Right forelimb (tissue), 1 donor: Measurements from ENCODE around the gene ZNF777.

Source experiments
- DNase-seq: peaks from one replicate; pipeline ENCODE4 v3.0.0-alpha.2; 2018

The ZNF777 gene

GRCh38 chr7:149475121-149476045 is 14.5 kb upstream of the ZNF777 start:
- no peak for DNase-seq

GRCh38 chr7:149474309-149475120 is 13.7 kb upstream of the ZNF777 start:
- no peak for DNase-seq

GRCh38 chr7:149473251-149473650 is 12.4 kb upstream of the ZNF777 start:
- no peak for DNase-seq

- no peak for DNase-seq
These were observed 10.6 kb upstream of the ZNF777 start for GRCh38 chr7:149471289-149471953.

GRCh38 chr7:149469806-149470205 is 8.9 kb upstream of the ZNF777 start:
- no peak for DNase-seq

GRCh38 chr7:149468208-149468607 is 7.3 kb upstream of the ZNF777 start:
- DNase-seq, result no peak

GRCh38 chr7:149467321-149467859 is 6.5 kb upstream of the ZNF777 start:
- DNase-seq, result no peak

GRCh38 chr7:149466364-149466763 is 5.5 kb upstream of the ZNF777 start:
- no peak for DNase-seq

GRCh38 chr7:149463500-149464161 is 2.8 kb upstream of the ZNF777 start:
- DNase-seq, result no peak

- no peak for DNase-seq
These were observed 1.2 kb upstream of the ZNF777 start for GRCh38 chr7:149462101-149462520.

- DNase-seq, result no peak
These were observed 1.1 kb downstream of the ZNF777 start for GRCh38 chr7:149459540-149460452.

GRCh38 chr7:149459201-149459539 is 1.7 kb downstream of the ZNF777 start:
- no peak for DNase-seq

- DNase-seq, result no peak
These were observed 2.6 kb downstream of the ZNF777 start for GRCh38 chr7:149458235-149458634.

GRCh38 chr7:149457766-149458165 is 3.1 kb downstream of the ZNF777 start:
- DNase-seq, result no peak

- no peak for DNase-seq
These were observed 4.1 kb downstream of the ZNF777 start for GRCh38 chr7:149456506-149457421.

GRCh38 chr7:149455175-149455950 is 5.5 kb downstream of the ZNF777 start:
- no peak for DNase-seq

- no peak for DNase-seq
These were observed 6.1 kb downstream of the ZNF777 start for GRCh38 chr7:149454750-149455149.

GRCh38 chr7:149454006-149454405 is 6.9 kb downstream of the ZNF777 start:
- no peak for DNase-seq

GRCh38 chr7:149450821-149451220 is 10.0 kb downstream of the ZNF777 start:
- no peak for DNase-seq
